SU-DHL-6 (cell line): ENCODE measurements around the gene ARHGAP30.

Experiments
- CTCF ChIP-seq: fragments of 200-600 bp; sonication (generic); IDR thresholded peaks from one replicate; pipeline ENCODE4 v1.5.1; 2017; ENCODE audit warnings: antibody characterized with exemption, mild to moderate bottlenecking, low read length, moderate library complexity; ENCODE audit not compliant: insufficient read depth, poor library complexity, severe bottlenecking
- EZH2phosphoT487 ChIP-seq: fragments of 200-600 bp; sonication (generic), shearing (Covaris generic); conservative IDR thresholded peaks from 2 replicates; pipeline ENCODE4 v1.6.1; 2018; ENCODE audit warnings: mild to moderate bottlenecking, antibody characterized with exemption, low read length, moderate library complexity, mixed read lengths

DNA sequence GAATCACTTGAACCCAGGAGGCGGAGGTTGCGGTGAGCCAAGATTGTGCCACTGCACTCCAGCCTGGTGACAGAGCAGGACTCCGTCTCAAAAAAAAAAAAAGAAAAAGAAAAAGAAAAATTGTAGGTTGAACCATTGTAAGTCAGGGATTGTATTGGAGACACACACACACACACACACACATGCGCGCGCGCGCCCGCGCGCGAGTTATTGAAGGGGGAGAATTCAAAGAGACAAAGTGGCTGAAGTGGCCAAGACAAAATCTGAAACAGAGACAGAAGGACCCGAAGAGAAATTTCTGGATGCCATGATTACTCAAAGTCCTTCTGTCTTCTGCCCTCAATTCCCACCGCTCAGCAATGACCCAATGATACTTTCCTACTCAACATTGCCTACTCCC, 24.8 kb upstream of the ARHGAP30 start:
- TF ChIP-seq CTCF, result no peak
- no peak for TF ChIP-seq EZH2phosphoT487
